NB4 (cell line): ENCODE results near the gene SLC1A4.

Experiments
- CTCF ChIP-seq: IDR thresholded peaks from one replicate; pipeline ENCODE4 v1.5.1; 2012; ENCODE audit warnings: low read depth, low read length
- MAX ChIP-seq: IDR thresholded peaks from 2 replicates; pipeline ENCODE4 v1.6.1; 2011; ENCODE audit warnings: low read depth, low read length
- MYC ChIP-seq: IDR thresholded peaks from 2 replicates; pipeline ENCODE4 v1.6.1; 2011; ENCODE audit warnings: low read depth, low read length
- POLR2A ChIP-seq: IDR thresholded peaks from 2 replicates; pipeline ENCODE4 v1.6.1; 2011; ENCODE audit warnings: mild to moderate bottlenecking; ENCODE audit not compliant: insufficient read length; ENCODE audit errors: extremely low read depth

GRCh38 chr2:64966017-64966416 is 23.2 kb upstream of the SLC1A4 start:
- TF ChIP-seq POLR2A (no peak), MAX (no peak), CTCF (no peak), MYC (no peak)
